NB4 (cell line): ENCODE measurements around the gene ABTB2.

ENCODE experiments used
- DNase-seq: peaks from one replicate; pipeline ENCODE4 v3.0.0; 2010; ENCODE audit warnings: low read depth
- H3K4me3 ChIP-seq: one replicate; pipeline ENCODE4 v1.5.1; 2011; ENCODE audit warnings: mild to moderate bottlenecking, low read depth, low read length, moderate library complexity
- CTCF ChIP-seq: IDR thresholded peaks from one replicate; pipeline ENCODE4 v1.5.1; 2012; ENCODE audit warnings: low read depth, low read length
- MAX ChIP-seq: IDR thresholded peaks from 2 replicates; pipeline ENCODE4 v1.6.1; 2011; ENCODE audit warnings: low read depth, low read length
- MYC ChIP-seq: IDR thresholded peaks from 2 replicates; pipeline ENCODE4 v1.6.1; 2011; ENCODE audit warnings: low read depth, low read length
- POLR2A ChIP-seq: IDR thresholded peaks from 2 replicates; pipeline ENCODE4 v1.6.1; 2011; ENCODE audit warnings: mild to moderate bottlenecking; ENCODE audit not compliant: insufficient read length; ENCODE audit errors: extremely low read depth

ABTB2 gene

GRCh38 chr11:34139346-34139745 lies 218.5 kb downstream of the ABTB2 start:
- no peak for DNase-seq
- TF ChIP-seq MAX (no peak), CTCF (no peak), POLR2A (no peak)
- H3K4me3 ChIP-seq: no peak overlapping the region

DNA sequence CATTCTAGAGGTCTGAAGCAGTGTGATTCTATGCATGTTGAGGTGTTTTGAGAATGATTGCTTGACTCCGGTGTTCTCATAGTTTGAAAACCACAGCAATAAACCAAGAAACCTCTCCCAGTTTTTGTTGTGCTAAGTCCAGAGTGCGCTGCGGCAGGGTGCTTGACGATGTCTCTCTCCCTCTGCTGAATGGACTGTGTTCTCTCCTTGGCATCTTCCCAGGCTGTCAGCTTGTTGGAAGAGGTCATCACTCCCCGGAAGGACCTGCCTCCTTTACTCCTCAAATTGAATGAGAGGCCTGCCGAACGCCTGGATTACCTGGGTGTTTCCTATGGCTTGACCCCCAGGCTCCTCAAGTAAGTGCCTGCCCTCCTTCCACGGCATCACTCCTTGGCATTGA lies 221.4 kb downstream of the ABTB2 start:
- H3K4me3 ChIP-seq: no peak overlapping the region
- TF ChIP-seq CTCF: no peak
- TF ChIP-seq POLR2A: no peak
- TF ChIP-seq MAX: no peak
- TF ChIP-seq MYC: no peak
- DNase-seq: no peak

DNA sequence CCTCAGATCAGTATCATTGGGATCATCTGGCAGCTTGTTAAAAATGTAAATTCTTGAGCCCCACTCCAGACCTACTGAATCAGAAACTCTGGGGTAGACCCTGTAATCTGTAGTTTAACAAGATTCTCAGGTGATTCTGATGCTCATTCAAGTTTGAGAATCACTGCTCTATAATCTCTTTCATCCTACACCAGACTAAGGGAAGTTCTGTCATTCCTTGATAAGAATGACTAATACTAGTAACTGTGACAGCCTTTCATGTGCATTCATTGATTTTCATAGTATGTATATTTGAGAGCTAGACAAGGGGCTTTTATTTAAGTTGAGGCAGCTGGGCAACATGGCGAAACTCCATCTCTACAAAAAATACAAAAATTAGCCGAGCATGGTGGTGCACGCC lies 222.4 kb downstream of the ABTB2 start:
- no peak for DNase-seq
- H3K4me3 ChIP-seq: no peak overlapping the region

DNA sequence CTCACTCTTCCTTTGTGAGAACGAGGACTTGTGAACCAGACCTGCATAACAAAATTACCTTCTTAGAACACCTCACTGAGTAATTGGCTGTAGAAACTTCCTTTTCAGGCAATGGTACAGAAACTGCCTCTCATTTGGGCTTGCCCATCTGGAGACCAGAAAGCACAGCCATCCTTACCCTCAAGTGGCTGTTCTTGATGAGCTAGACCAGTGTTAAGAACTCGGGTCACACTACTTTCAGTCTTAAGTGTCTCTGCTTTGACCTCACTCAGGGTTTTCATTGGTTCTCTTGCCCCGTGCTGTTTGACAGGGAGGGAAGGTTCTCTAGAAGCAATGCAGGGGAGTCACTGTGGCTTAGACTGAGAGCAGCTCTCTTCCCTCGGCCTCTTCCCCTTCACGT lies 223.0 kb downstream of the ABTB2 start:
- no peak for DNase-seq
- H3K4me3 ChIP-seq: no peak overlapping the region
- TF ChIP-seq CTCF (no peak), MYC (no peak), MAX (no peak), POLR2A (no peak)

More for the DNA sequence above, 222.4 kb downstream of the ABTB2 start:
- TF ChIP-seq MYC (no peak), MAX (no peak), CTCF (no peak), POLR2A (no peak)

GRCh38 chr11:34132261-34132965 lies 225.4 kb downstream of the ABTB2 start:
- no peak overlapping the region for H3K4me3 ChIP-seq
- no peak for DNase-seq
- TF ChIP-seq MAX: no peak
- TF ChIP-seq MYC: no peak
- TF ChIP-seq CTCF: no peak
- no peak for TF ChIP-seq POLR2A

- no peak for TF ChIP-seq POLR2A
- no peak for TF ChIP-seq MAX
- TF ChIP-seq CTCF: no peak
- H3K4me3 ChIP-seq: no peak overlapping the region
- no peak for DNase-seq
These were observed 229.0 kb downstream of the ABTB2 start for GRCh38 chr11:34128824-34129223.
